Measurements from ENCODE around the gene DDX11.

- TF ChIP-seq EZH2 (IDR thresholded peaks at IDR 0.05; ENCODE audit: borderline replicate concordance, low read length), result no peak
- TF ChIP-seq, protein P1, sequence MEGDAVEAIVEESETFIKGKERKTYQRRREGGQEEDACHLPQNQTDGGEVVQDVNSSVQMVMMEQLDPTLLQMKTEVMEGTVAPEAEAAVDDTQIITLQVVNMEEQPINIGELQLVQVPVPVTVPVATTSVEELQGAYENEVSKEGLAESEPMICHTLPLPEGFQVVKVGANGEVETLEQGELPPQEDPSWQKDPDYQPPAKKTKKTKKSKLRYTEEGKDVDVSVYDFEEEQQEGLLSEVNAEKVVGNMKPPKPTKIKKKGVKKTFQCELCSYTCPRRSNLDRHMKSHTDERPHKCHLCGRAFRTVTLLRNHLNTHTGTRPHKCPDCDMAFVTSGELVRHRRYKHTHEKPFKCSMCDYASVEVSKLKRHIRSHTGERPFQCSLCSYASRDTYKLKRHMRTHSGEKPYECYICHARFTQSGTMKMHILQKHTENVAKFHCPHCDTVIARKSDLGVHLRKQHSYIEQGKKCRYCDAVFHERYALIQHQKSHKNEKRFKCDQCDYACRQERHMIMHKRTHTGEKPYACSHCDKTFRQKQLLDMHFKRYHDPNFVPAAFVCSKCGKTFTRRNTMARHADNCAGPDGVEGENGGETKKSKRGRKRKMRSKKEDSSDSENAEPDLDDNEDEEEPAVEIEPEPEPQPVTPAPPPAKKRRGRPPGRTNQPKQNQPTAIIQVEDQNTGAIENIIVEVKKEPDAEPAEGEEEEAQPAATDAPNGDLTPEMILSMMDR (IDR thresholded peaks at IDR 0.05; ENCODE audit: low read length), result no peak
These were observed 44.9 kb downstream of the DDX11 start for GRCh38 chr12:31118347-31119191.

Data from OCI-LY1 (cell line).